Measurements from ENCODE around the gene PTPRB.

Gene PTPRB

DNA sequence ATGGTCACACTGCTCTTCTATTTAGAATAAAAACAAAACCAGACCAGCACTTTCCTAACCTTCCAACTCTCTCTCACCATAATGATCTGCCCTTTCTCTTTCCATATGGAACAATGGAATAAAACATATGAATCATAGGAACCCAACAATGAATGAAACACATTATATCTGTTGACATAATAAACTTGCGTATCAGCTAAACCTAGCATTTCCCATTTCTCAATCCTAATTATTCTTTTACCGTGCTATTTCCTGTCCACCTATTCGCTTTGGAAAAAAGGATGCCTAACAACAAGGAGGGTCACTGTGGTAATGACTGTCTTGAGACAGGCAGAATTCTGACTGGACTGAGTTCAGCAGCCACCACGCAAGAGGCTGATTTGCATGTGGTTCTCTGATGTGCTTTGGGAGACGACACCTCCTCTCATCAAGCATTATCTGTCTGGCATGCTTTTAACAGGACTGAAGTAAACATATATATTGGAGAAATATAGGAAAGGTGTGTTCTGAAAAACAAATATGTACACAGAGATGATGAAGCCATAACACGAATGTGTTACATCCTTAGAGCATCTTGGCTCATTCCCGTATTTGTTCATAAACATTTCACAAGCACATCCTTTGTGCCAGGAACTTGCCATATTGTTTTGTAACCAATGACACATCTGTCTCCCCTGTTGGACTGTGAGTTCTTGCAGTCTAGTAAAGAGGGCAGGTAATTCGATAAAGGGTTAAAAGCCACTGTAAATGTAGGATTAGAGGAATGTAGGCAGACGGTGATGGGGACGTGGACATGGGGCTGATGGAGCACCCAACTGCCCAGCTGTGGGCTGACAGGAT, 87.7 kb downstream of the PTPRB start:
- no peaks in the 10 kb centered on the region for H3K9me3 ChIP-seq (ENCODE audit: control insufficient read depth, low read length)
- no peak overlapping the region for H3K4me3 ChIP-seq (ENCODE audit: extremely low read depth, insufficient read depth, low read length, poor library complexity, severe bottlenecking)
- no peaks in the 10 kb centered on the region for H3K36me3 ChIP-seq (ENCODE audit: control insufficient read depth, insufficient read depth, low read length)
- 88 to 91% methylated on average over 6 to 9 of the region's 10 CpGs for WGBS, 2 experiments (ENCODE audit: insufficient coverage in 2 of 2)
- no peak overlapping the region for H3K27ac ChIP-seq (ENCODE audit: low read depth, low read length, severe bottlenecking)
- H3K4me1 ChIP-seq (ENCODE audit: control insufficient read depth, insufficient read depth, low read length, poor library complexity, severe bottlenecking): peaks cover 6% of the 10 kb centered on the region

- H3K4me3 ChIP-seq (ENCODE audit: extremely low read depth, insufficient read depth, low read length, poor library complexity, severe bottlenecking): no peak overlapping the region
- peaks cover 9% of the 10 kb centered on the region for H3K4me1 ChIP-seq (ENCODE audit: control insufficient read depth, insufficient read depth, low read length, poor library complexity, severe bottlenecking)
- WGBS, 2 experiments (ENCODE audit: insufficient coverage in 2 of 2): 59 to 72% methylated on average over 4 to 6 of the region's 6 CpGs
- no peaks in the 10 kb centered on the region for H3K36me3 ChIP-seq (ENCODE audit: control insufficient read depth, insufficient read depth, low read length)
- peak overlapping the region; percentile 45 for H3K27ac ChIP-seq (ENCODE audit: low read depth, low read length, severe bottlenecking)
- no peaks in the 10 kb centered on the region for H3K9me3 ChIP-seq (ENCODE audit: control insufficient read depth, low read length)
Measured at GRCh38 chr12:70543444-70543843, 93.8 kb downstream of the PTPRB start.

- H3K27ac ChIP-seq (ENCODE audit: low read depth, low read length, severe bottlenecking): no peak overlapping the region
- 80 to 89% methylated on average over 1 of the region's 1 CpG for WGBS, 2 experiments (ENCODE audit: insufficient coverage in 2 of 2)
- no peaks in the 10 kb centered on the region for H3K36me3 ChIP-seq (ENCODE audit: control insufficient read depth, insufficient read depth, low read length)
- peaks cover 9% of the 10 kb centered on the region for H3K4me1 ChIP-seq (ENCODE audit: control insufficient read depth, insufficient read depth, low read length, poor library complexity, severe bottlenecking)
- H3K4me3 ChIP-seq (ENCODE audit: extremely low read depth, insufficient read depth, low read length, poor library complexity, severe bottlenecking): no peak overlapping the region
- H3K9me3 ChIP-seq (ENCODE audit: control insufficient read depth, low read length): no peaks in the 10 kb centered on the region
Measured at GRCh38 chr12:70540996-70541395, 96.2 kb downstream of the PTPRB start.

DNA sequence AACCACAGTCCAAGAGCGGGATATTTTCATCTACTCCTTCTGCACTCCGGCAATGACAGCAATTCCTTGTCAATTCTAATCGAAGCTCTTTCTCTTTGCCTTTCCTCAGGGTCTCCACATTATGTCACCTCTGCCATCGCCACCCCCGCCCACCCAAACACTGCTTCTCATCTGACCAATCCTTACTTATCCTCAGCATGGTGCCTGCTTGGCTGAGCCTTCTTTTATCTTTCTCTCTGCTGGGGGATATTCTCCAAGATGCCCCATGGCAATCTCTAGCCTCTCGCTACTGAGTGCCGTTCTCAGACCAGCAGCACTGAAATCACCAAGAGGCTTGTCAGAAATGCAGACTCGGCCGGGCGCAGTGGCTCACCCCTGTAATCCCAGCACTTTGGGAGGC, 100.6 kb downstream of the PTPRB start:
- Histone ChIP-seq H3K4me1 (ENCODE audit: control insufficient read depth, insufficient read depth, low read length, poor library complexity, severe bottlenecking) (no peaks in the 10 kb centered on the region), H3K4me3 (ENCODE audit: extremely low read depth, insufficient read depth, low read length, poor library complexity, severe bottlenecking) (no peak overlapping the region), H3K9me3 (ENCODE audit: control insufficient read depth, low read length) (no peaks in the 10 kb centered on the region), H3K36me3 (ENCODE audit: control insufficient read depth, insufficient read depth, low read length) (no peaks in the 10 kb centered on the region), H3K27ac (ENCODE audit: low read depth, low read length, severe bottlenecking) (no peak overlapping the region)
- WGBS, 2 experiments (ENCODE audit: insufficient coverage in 2 of 2): 86 to 89% methylated on average over 10 of the region's 10 CpGs

DNA sequence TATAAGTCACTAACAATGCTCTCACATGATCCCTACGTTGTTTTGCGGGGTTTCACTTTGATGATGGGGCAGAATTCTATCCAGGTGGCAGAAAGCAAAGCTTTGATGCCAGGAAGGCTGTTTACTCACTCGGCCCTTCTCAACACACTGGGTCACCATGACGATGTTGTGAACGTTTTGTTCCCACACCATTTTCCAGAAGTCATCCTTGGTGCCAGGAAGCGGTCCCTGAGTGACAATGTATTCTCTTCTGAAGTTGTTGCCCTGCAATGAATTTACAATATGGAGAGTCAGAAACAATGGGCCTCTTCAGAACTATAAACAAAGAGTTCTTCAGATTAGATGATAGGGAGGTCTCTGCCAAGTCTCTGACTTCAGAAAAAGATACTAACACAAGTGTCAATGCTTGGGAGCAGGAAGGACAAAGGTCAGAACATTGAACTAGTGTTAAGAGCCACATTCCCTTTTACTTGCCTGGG, 101.3 kb downstream of the PTPRB start:
- peak overlapping the region; percentile 46 for H3K27ac ChIP-seq (ENCODE audit: low read depth, low read length, severe bottlenecking)
- no peak overlapping the region for H3K4me3 ChIP-seq (ENCODE audit: extremely low read depth, insufficient read depth, low read length, poor library complexity, severe bottlenecking)
- no peaks in the 10 kb centered on the region for H3K36me3 ChIP-seq (ENCODE audit: control insufficient read depth, insufficient read depth, low read length)
- WGBS, 2 experiments (ENCODE audit: insufficient coverage in 2 of 2): 83 to 89% methylated on average over 3 to 5 of the region's 6 CpGs
- no peaks in the 10 kb centered on the region for H3K4me1 ChIP-seq (ENCODE audit: control insufficient read depth, insufficient read depth, low read length, poor library complexity, severe bottlenecking)
- H3K9me3 ChIP-seq (ENCODE audit: control insufficient read depth, low read length): no peaks in the 10 kb centered on the region

- WGBS, 2 experiments (ENCODE audit: insufficient coverage in 2 of 2): 88 to 93% methylated on average over 6 to 7 of the region's 7 CpGs
- Histone ChIP-seq H3K27ac (ENCODE audit: low read depth, low read length, severe bottlenecking) (no peak overlapping the region), H3K4me3 (ENCODE audit: extremely low read depth, insufficient read depth, low read length, poor library complexity, severe bottlenecking) (no peak overlapping the region), H3K4me1 (ENCODE audit: control insufficient read depth, insufficient read depth, low read length, poor library complexity, severe bottlenecking) (no peaks in the 10 kb centered on the region), H3K9me3 (ENCODE audit: control insufficient read depth, low read length) (no peaks in the 10 kb centered on the region), H3K36me3 (ENCODE audit: control insufficient read depth, insufficient read depth, low read length) (no peaks in the 10 kb centered on the region)
Measured at GRCh38 chr12:70534466-70534865, 102.8 kb downstream of the PTPRB start.

- Histone ChIP-seq H3K27ac (ENCODE audit: low read depth, low read length, severe bottlenecking) (no peak overlapping the region), H3K36me3 (ENCODE audit: control insufficient read depth, insufficient read depth, low read length) (no peaks in the 10 kb centered on the region), H3K9me3 (ENCODE audit: control insufficient read depth, low read length) (no peaks in the 10 kb centered on the region), H3K4me1 (ENCODE audit: control insufficient read depth, insufficient read depth, low read length, poor library complexity, severe bottlenecking) (no peaks in the 10 kb centered on the region), H3K4me3 (ENCODE audit: extremely low read depth, insufficient read depth, low read length, poor library complexity, severe bottlenecking) (no peak overlapping the region)
- 100% methylated on average over 1 of the region's 3 CpGs; no CpG with 5 or more reads in 1 of the 2 experiments for WGBS, 2 experiments (ENCODE audit: insufficient coverage in 2 of 2)
Measured at GRCh38 chr12:70529647-70530046, 107.6 kb downstream of the PTPRB start.

DNA sequence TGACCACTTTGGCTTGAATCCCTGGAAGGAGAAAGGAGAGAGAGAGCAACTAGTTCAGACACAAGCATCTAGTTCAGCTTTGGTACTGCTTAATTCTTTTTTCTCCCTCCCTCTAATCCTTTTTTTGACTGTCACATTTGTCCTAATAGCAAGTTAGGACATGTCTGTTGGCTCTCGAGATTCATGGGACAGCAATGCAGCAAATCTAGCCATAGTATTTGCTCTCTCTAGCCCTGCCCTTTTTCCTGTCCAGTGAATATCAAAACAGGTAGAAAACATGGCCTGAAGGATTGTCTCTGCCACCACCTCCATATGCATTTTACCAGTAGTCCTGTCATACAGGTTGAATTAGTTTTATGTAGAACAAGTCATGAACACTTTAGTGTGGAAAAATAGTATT, 116.4 kb downstream of the PTPRB start:
- Histone ChIP-seq H3K4me1 (ENCODE audit: control insufficient read depth, insufficient read depth, low read length, poor library complexity, severe bottlenecking) (no peaks in the 10 kb centered on the region), H3K4me3 (ENCODE audit: extremely low read depth, insufficient read depth, low read length, poor library complexity, severe bottlenecking) (no peak overlapping the region), H3K36me3 (ENCODE audit: control insufficient read depth, insufficient read depth, low read length) (peaks cover 4% of the 10 kb centered on the region), H3K27ac (ENCODE audit: low read depth, low read length, severe bottlenecking) (no peak overlapping the region), H3K9me3 (ENCODE audit: control insufficient read depth, low read length) (no peaks in the 10 kb centered on the region)
- WGBS, 2 experiments (ENCODE audit: insufficient coverage in 2 of 2): 86 to 100% methylated on average over 1 of the region's 1 CpG

DNA sequence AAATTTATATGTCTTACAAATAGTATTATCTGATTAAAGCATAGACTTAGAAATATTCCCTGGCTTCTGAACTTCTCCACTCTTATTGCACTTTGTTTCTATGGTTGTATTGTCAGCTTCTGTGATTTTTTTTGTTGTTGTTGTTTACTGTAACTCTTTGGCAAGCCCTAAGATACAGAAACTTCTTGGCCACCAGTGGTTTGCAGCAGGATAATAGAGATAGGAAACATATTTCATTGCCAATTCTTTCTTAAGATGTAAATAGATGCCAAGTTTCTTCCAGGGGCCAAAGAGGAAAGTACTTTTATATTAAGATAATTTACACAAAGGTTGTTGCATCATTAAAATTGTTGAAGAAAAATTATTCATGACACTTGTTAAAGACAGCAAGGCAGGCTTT, 123.8 kb downstream of the PTPRB start:
- Histone ChIP-seq H3K9me3 (ENCODE audit: control insufficient read depth, low read length) (peaks cover 4% of the 10 kb centered on the region), H3K27ac (ENCODE audit: low read depth, low read length, severe bottlenecking) (no peak overlapping the region), H3K4me1 (ENCODE audit: control insufficient read depth, insufficient read depth, low read length, poor library complexity, severe bottlenecking) (no peaks in the 10 kb centered on the region), H3K4me3 (ENCODE audit: extremely low read depth, insufficient read depth, low read length, poor library complexity, severe bottlenecking) (no peak overlapping the region), H3K36me3 (ENCODE audit: control insufficient read depth, insufficient read depth, low read length) (no peaks in the 10 kb centered on the region)

DNA sequence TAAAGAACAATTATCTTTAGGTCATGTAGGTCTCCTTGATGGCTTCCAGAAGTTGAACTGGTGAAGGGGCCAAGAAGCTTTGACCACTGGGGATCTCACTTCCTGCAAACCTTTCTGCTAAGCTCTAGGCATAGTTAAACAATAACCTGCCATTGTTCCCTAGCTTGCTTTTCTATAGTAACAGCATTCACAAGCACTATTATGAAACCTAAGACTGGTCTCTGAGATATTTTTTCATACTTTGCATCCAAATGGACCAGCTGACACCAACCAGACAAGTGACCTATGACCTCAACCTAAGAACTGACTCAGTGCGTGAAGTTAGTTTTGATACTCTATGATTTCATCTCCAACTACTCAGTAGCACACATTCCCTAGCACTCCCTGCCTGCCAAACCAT, 129.1 kb downstream of the PTPRB start:
- 100% methylated on average over 1 of the region's 1 CpG; no CpG with 5 or more reads in 1 of the 2 experiments for WGBS, 2 experiments (ENCODE audit: insufficient coverage in 2 of 2)
- no peak overlapping the region for H3K4me3 ChIP-seq (ENCODE audit: extremely low read depth, insufficient read depth, low read length, poor library complexity, severe bottlenecking)
- H3K27ac ChIP-seq (ENCODE audit: low read depth, low read length, severe bottlenecking): no peak overlapping the region
- no peaks in the 10 kb centered on the region for H3K36me3 ChIP-seq (ENCODE audit: control insufficient read depth, insufficient read depth, low read length)
- no peaks in the 10 kb centered on the region for H3K4me1 ChIP-seq (ENCODE audit: control insufficient read depth, insufficient read depth, low read length, poor library complexity, severe bottlenecking)
- H3K9me3 ChIP-seq (ENCODE audit: control insufficient read depth, low read length): peaks cover 8% of the 10 kb centered on the region

GRCh38 chr12:70507442-70507841, 129.8 kb downstream of the PTPRB start:
- H3K4me1 ChIP-seq (ENCODE audit: control insufficient read depth, insufficient read depth, low read length, poor library complexity, severe bottlenecking): no peaks in the 10 kb centered on the region
- no peak overlapping the region for H3K4me3 ChIP-seq (ENCODE audit: extremely low read depth, insufficient read depth, low read length, poor library complexity, severe bottlenecking)
- H3K9me3 ChIP-seq (ENCODE audit: control insufficient read depth, low read length): peaks cover 8% of the 10 kb centered on the region
- H3K36me3 ChIP-seq (ENCODE audit: control insufficient read depth, insufficient read depth, low read length): no peaks in the 10 kb centered on the region
- 23 to 27% methylated on average over 2 of the region's 2 CpGs for WGBS, 2 experiments (ENCODE audit: insufficient coverage in 2 of 2)
- H3K27ac ChIP-seq (ENCODE audit: low read depth, low read length, severe bottlenecking): no peak overlapping the region

Data from mesodermal cell (in vitro differentiated cells).